ENCODE data around the gene C10orf71. TPM values are rescaled to one million over a fixed set of nuclear protein-coding genes. Genes with fewer than 3 reads are reported as not detected.

C10orf71 gene
- total and polyA plus RNA-seq, 3 donors from 2014 or later, result 0.08 to 0.79 (median 0.12) TPM

GRCh38 chr10:49332768-49333167, 33.8 kb downstream of the C10orf71 start:
- no peaks in the 10 kb centered on the region for H3K9me3 ChIP-seq
- no peaks in the 10 kb centered on the region for H3K4me1 ChIP-seq
- no peaks in the 10 kb centered on the region for H3K36me3 ChIP-seq (ENCODE audit: low read depth, missing control alignments)
- no peak overlapping the region for H3K27ac ChIP-seq
- H3K4me3 ChIP-seq, result no peak overlapping the region
- WGBS, 2 donors, result 89 to 93% methylated on average over 6 of the region's 6 CpGs
- no peaks in the 10 kb centered on the region for H3K27me3 ChIP-seq
- DNase-seq, result no peak
- intact Hi-C loops (cut with DNase I; ENCODE audit: low total_unique reads), result no loop called here
- TF ChIP-seq POLR2A (IDR thresholded peaks at IDR 0.05), result no peak
- TF ChIP-seq CTCF (IDR thresholded peaks at IDR 0.05), result no peak

- WGBS, 2 donors, result 87 to 88% methylated on average over 6 of the region's 6 CpGs
- Histone ChIP-seq H3K9me3 (no peaks in the 10 kb centered on the region), H3K4me3 (no peak overlapping the region), H3K36me3 (ENCODE audit: low read depth, missing control alignments) (no peaks in the 10 kb centered on the region), H3K27ac (no peak overlapping the region), H3K4me1 (no peaks in the 10 kb centered on the region), H3K27me3 (no peaks in the 10 kb centered on the region)
- no peak for DNase-seq
- no peak for TF ChIP-seq CTCF (IDR thresholded peaks at IDR 0.05)
- no peak for TF ChIP-seq POLR2A (IDR thresholded peaks at IDR 0.05)
- intact Hi-C loops (cut with DNase I; ENCODE audit: low total_unique reads), result no loop called here
Observed at GRCh38 chr10:49333192-49333591, 34.2 kb downstream of the C10orf71 start.

GRCh38 chr10:49334964-49335363, 36.0 kb downstream of the C10orf71 start:
- intact Hi-C loops (cut with DNase I; ENCODE audit: low total_unique reads), result no loop called here
- TF ChIP-seq POLR2A (IDR thresholded peaks at IDR 0.05) (no peak), CTCF (IDR thresholded peaks at IDR 0.05) (no peak)
- Histone ChIP-seq H3K27me3 (no peaks in the 10 kb centered on the region), H3K9me3 (no peaks in the 10 kb centered on the region), H3K36me3 (ENCODE audit: low read depth, missing control alignments) (no peaks in the 10 kb centered on the region), H3K4me3 (no peak overlapping the region), H3K4me1 (no peaks in the 10 kb centered on the region), H3K27ac (no peak overlapping the region)
- DNase-seq, result no peak

GRCh38 chr10:49335364-49335972, 36.5 kb downstream of the C10orf71 start:
- Histone ChIP-seq H3K4me1 (no peaks in the 10 kb centered on the region), H3K27ac (no peak overlapping the region), H3K4me3 (no peak overlapping the region), H3K27me3 (no peaks in the 10 kb centered on the region), H3K9me3 (no peaks in the 10 kb centered on the region), H3K36me3 (ENCODE audit: low read depth, missing control alignments) (no peaks in the 10 kb centered on the region)
- intact Hi-C loops (cut with DNase I; ENCODE audit: low total_unique reads), result no loop called here
- 81 to 89% methylated on average over 1 of the region's 1 CpG for WGBS, 2 donors
- no peak for DNase-seq
- TF ChIP-seq POLR2A (IDR thresholded peaks at IDR 0.05), result no peak
- no peak for TF ChIP-seq CTCF (IDR thresholded peaks at IDR 0.05)

GRCh38 chr10:49338604-49339003, 39.6 kb downstream of the C10orf71 start:
- TF ChIP-seq POLR2A (IDR thresholded peaks at IDR 0.05) (no peak), CTCF (IDR thresholded peaks at IDR 0.05) (no peak)
- Histone ChIP-seq H3K36me3 (ENCODE audit: low read depth, missing control alignments) (no peaks in the 10 kb centered on the region), H3K4me1 (no peaks in the 10 kb centered on the region), H3K27ac (no peak overlapping the region), H3K4me3 (no peak overlapping the region), H3K27me3 (no peaks in the 10 kb centered on the region), H3K9me3 (no peaks in the 10 kb centered on the region)
- DNase-seq, result no peak
- intact Hi-C loops (cut with DNase I; ENCODE audit: low total_unique reads), result no loop called here
- 85 to 100% methylated on average over 1 of the region's 1 CpG for WGBS, 2 donors

Measured in testis (tissue), 3 donors.